Ovary (tissue), 3 donors: ENCODE measurements around the gene R3HDM1.

Experiments
- EP300 ChIP-seq: sonication (generic); formaldehyde crosslinking; IDR thresholded peaks from one replicate; pipeline ENCODE4 v1.6.1; 2017; ENCODE audit warnings: antibody characterized with exemption
- POLR2A ChIP-seq: fragments of 450-650 bp; IDR thresholded peaks from one replicate; pipeline ENCODE4 v1.6.1; 2017; ENCODE audit warnings: antibody characterized with exemption, mild to moderate bottlenecking, moderate library complexity
- TF ChIP-seq, protein P1 (sequence below), 3 donors: fragments of 450-650 bp in 2 of 3; fragments of 200-600 bp in 1 of 3; IDR thresholded peaks; one replicate each; pipeline versions ENCODE4 v1.5.1 to v1.8.0; 2016 to 2022; ENCODE audit warnings: antibody characterized with exemption in 3 of 3, mild to moderate bottlenecking in 1 of 3
- donor health status: DM: no; HTN: no; CAD: no.

DNA sequence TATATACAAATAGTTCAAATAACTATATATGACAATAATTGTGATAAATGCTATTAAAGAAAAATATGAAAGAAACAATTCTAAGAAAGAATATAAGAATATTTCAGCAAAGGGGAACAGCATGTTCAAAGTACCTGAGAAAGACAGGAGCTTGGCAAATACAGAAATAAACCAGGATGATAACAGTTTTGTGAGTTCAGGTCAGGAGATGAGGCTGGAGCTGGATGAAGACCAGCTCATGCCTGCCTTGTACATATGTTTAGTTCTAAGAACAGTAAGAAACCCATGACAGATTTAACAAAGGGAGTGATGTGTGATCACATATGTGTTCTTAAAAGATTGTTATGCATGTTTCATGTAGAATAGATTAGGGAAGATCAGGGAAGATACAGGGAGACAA lies 98.2 kb downstream of the R3HDM1 start:
- no peak for TF ChIP-seq POLR2A
- TF ChIP-seq, protein P1, sequence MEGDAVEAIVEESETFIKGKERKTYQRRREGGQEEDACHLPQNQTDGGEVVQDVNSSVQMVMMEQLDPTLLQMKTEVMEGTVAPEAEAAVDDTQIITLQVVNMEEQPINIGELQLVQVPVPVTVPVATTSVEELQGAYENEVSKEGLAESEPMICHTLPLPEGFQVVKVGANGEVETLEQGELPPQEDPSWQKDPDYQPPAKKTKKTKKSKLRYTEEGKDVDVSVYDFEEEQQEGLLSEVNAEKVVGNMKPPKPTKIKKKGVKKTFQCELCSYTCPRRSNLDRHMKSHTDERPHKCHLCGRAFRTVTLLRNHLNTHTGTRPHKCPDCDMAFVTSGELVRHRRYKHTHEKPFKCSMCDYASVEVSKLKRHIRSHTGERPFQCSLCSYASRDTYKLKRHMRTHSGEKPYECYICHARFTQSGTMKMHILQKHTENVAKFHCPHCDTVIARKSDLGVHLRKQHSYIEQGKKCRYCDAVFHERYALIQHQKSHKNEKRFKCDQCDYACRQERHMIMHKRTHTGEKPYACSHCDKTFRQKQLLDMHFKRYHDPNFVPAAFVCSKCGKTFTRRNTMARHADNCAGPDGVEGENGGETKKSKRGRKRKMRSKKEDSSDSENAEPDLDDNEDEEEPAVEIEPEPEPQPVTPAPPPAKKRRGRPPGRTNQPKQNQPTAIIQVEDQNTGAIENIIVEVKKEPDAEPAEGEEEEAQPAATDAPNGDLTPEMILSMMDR (IDR thresholded peaks at IDR 0.05), result no peak
- TF ChIP-seq EP300, result no peak
